Natural killer cell (primary cell): ENCODE results near the gene NOP56. TPM values are rescaled to one million over a fixed set of nuclear protein-coding genes. Genes with fewer than 3 reads are reported as not detected.

Experiments
- ATAC-seq, 3 donors: fragments of 150-1000 bp in 2 of 3; fragments of 200-7000 bp in 1 of 3; cut with Tn5 transposase; 1 replicate in 1 of 3; 2 replicates in 2 of 3; pipeline ENCODE4 v1.10.0; 2021; ENCODE audit warnings: mild to moderate bottlenecking in 2 of 3, moderate library complexity in 2 of 3
- DNase-seq, 2 donors: peaks; one replicate each; pipeline versions ENCODE4 v3.0.0 to v3.0.0-alpha.2; 2013 to 2021; ENCODE audit warnings: mixed read lengths in 1 of 2
- H3K27ac ChIP-seq: one replicate; pipeline ENCODE4 v1.5.1; 2013; ENCODE audit warnings: mild to moderate bottlenecking, low read length
- H3K27me3 ChIP-seq: one replicate; pipeline ENCODE4 v1.6.1; 2013; ENCODE audit warnings: low read length; ENCODE audit not compliant: control insufficient read depth, insufficient read depth
- H3K36me3 ChIP-seq: one replicate; pipeline ENCODE4 v1.6.1; 2013; ENCODE audit warnings: low read length; ENCODE audit not compliant: control insufficient read depth, insufficient read depth
- H3K4me1 ChIP-seq: one replicate; pipeline ENCODE4 v1.6.1; 2013; ENCODE audit warnings: low read length; ENCODE audit not compliant: control insufficient read depth, insufficient read depth
- H3K4me3 ChIP-seq: one replicate; pipeline ENCODE4 v1.5.1; 2013; ENCODE audit warnings: low read length
- H3K9me3 ChIP-seq: one replicate; pipeline ENCODE4 v1.6.1; 2013; ENCODE audit warnings: low read length; ENCODE audit not compliant: control insufficient read depth, insufficient read depth
- H3K27ac Mint-ChIP-seq, 2 donors: one replicate each; pipeline ENCODE4 v1.8.0; 2022; ENCODE audit warnings: mild to moderate bottlenecking in 2 of 2, mixed read lengths in 2 of 2, moderate library complexity in 1 of 2
- H3K27me3 Mint-ChIP-seq, 2 donors: one replicate each; pipeline ENCODE4 v1.8.0; 2022; ENCODE audit warnings: low read depth in 2 of 2, mixed read lengths in 2 of 2
- H3K36me3 Mint-ChIP-seq: one replicate; pipeline ENCODE4 v1.8.0; 2022; ENCODE audit warnings: mixed read lengths
- H3K4me1 Mint-ChIP-seq, 2 donors: one replicate each; pipeline ENCODE4 v1.8.0; 2022; ENCODE audit warnings: mixed read lengths in 2 of 2
- H3K4me3 Mint-ChIP-seq: one replicate; pipeline ENCODE4 v1.8.0; 2022; ENCODE audit warnings: mild to moderate bottlenecking, moderate library complexity, mixed read lengths
- H3K9me3 Mint-ChIP-seq, 2 donors: one replicate each; pipeline ENCODE4 v1.8.0; 2022; ENCODE audit warnings: mixed read lengths in 2 of 2
- CTCF ChIP-seq: fragments of 200-600 bp; IDR thresholded peaks from one replicate; pipeline ENCODE4 v1.8.0; 2022; ENCODE audit warnings: antibody characterized with exemption
- WGBS: methylation state at CpG from one replicate; pipeline ENCODE4 v1.1.7; 2013; ENCODE audit warnings: missing lambda C conversion rate; ENCODE audit not compliant: insufficient coverage; 5-methylcytosine and 5-hydroxymethylcytosine counted together
- intact Hi-C: fragments of 100-400 bp; cut with micrococcal nuclease; formaldehyde crosslinking; loops from one replicate; pipeline ENCODE4 v1.14.2; 2022
- total RNA-seq, 4 donors: library from RNA; stranded (reverse); fragments of 120-200 nt in 1 of 4; gene quantifications; one replicate each; pipeline versions ENCODE4 v1.2.3 to v1.2.4, GENCODE V29; 2013 to 2022

The NOP56 gene
- total RNA-seq, 3 donors from 2014 or later (not counting 1 experiment from before 2014, with no cell fraction given): 169 to 216 (median 214) TPM

DNA sequence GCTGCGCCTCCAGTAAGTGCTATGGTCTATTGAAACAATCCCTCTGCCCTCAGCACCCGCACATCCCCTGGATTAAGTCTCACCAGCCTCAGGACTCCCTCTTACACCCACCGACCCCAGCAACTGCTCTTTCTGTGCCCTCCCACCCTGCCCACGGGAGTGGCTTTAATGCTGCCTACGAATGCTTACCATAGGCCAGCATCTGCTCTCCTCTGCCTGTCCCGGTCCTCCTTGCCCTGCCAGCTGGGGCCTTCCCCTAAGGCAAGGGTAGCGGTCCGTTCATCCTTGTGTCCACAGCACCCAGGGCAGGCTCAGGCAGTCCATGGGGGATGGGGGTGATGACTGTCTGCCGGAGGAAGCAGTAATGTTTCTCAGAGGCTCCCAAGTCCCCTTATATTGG is 44.2 kb downstream of the NOP56 start:
- Histone ChIP-seq H3K4me3 (no peak overlapping the region), H3K4me1 (peaks cover 16% of the 10 kb centered on the region), H3K36me3 (no peaks in the 10 kb centered on the region), H3K27ac (no peak overlapping the region), H3K27me3 (peaks cover 27% of the 10 kb centered on the region), H3K9me3 (no peaks in the 10 kb centered on the region)
- Mint-ChIP-seq H3K9me3 (no peaks in the 10 kb centered on the region), H3K27ac (no peak overlapping the region), H3K4me1 (peaks cover 6 to 20% of the 10 kb centered on the region in 2 donors), H3K4me3 (no peak overlapping the region), H3K36me3 (no peaks in the 10 kb centered on the region), H3K27me3 (peaks cover 0 to 39% of the 10 kb centered on the region in 2 donors)
- WGBS: 94% methylated on average over 9 of the region's 9 CpGs
- DNase-seq (no peak), ATAC-seq (no peak)
- intact Hi-C loops: no loop called here
- TF ChIP-seq CTCF: no peak

GRCh38 chr20:2697768-2698167 is 45.3 kb downstream of the NOP56 start:
- H3K36me3 Mint-ChIP-seq: no peaks in the 10 kb centered on the region
- no peak for DNase-seq
- peaks cover 0 to 13% of the 10 kb centered on the region in 2 donors for H3K4me1 Mint-ChIP-seq
- no peak overlapping the region for H3K27ac Mint-ChIP-seq
- intact Hi-C loops: no loop called here
- Histone ChIP-seq H3K27me3 (peaks cover 24% of the 10 kb centered on the region), H3K4me1 (peaks cover 10% of the 10 kb centered on the region), H3K4me3 (no peak overlapping the region), H3K9me3 (no peaks in the 10 kb centered on the region), H3K36me3 (no peaks in the 10 kb centered on the region), H3K27ac (no peak overlapping the region)
- peaks cover 0 to 34% of the 10 kb centered on the region in 2 donors for H3K27me3 Mint-ChIP-seq
- ATAC-seq: no peak
- TF ChIP-seq CTCF: no peak
- no peak overlapping the region for H3K4me3 Mint-ChIP-seq
- H3K9me3 Mint-ChIP-seq: no peaks in the 10 kb centered on the region
- WGBS: 76% methylated on average over 3 of the region's 3 CpGs

DNA sequence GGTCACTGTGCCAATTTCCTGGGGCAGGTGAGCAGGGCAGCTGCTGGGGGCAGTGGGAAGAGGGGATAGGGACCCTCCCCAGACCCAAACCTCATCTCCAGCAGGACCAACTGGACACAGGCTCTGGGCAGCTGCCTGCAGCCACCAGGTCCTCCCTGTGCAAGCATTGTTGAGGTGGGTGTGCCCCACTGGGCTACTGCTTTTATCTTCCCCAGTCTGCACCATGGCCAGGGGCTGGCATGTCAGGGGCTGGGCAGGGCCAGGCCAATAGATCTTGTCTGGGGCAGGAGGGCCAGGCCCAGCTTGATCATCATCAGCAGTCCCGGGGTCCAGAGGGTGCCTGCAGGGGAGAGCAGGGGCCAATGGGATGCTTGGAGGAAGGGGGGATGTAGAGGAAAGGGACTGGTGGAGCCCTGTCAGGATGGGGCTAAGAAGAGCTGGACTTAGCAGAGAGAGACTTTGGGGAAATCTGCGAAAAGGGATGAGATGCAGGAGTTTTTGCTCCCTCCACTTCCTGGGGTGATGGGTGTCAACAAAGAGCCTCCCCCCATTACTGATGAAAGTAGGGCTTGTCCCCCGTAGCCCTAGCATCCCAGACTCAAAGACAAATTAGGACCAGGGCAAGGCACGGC is 45.9 kb downstream of the NOP56 start:
- no peak for DNase-seq
- no peak overlapping the region for H3K27ac Mint-ChIP-seq

More for the DNA sequence above, 45.9 kb downstream of the NOP56 start:
- TF ChIP-seq CTCF: no peak
- no peak for ATAC-seq
- Histone ChIP-seq H3K27ac (no peak overlapping the region), H3K27me3 (peaks cover 24% of the 10 kb centered on the region), H3K9me3 (no peaks in the 10 kb centered on the region), H3K4me3 (no peak overlapping the region), H3K36me3 (no peaks in the 10 kb centered on the region), H3K4me1 (peaks cover 10% of the 10 kb centered on the region)
- no peaks in the 10 kb centered on the region for H3K36me3 Mint-ChIP-seq
- no peaks in the 10 kb centered on the region for H3K9me3 Mint-ChIP-seq
- no peak overlapping the region for H3K4me3 Mint-ChIP-seq
- intact Hi-C loops: no loop called here
- WGBS: 75% methylated on average over 4 of the region's 4 CpGs
- H3K27me3 Mint-ChIP-seq: peaks cover 0 to 34% of the 10 kb centered on the region in 2 donors
- H3K4me1 Mint-ChIP-seq: peaks cover 0 to 13% of the 10 kb centered on the region in 2 donors
